ENCODE measurements around the gene GNB1L.

Gene GNB1L

DNA sequence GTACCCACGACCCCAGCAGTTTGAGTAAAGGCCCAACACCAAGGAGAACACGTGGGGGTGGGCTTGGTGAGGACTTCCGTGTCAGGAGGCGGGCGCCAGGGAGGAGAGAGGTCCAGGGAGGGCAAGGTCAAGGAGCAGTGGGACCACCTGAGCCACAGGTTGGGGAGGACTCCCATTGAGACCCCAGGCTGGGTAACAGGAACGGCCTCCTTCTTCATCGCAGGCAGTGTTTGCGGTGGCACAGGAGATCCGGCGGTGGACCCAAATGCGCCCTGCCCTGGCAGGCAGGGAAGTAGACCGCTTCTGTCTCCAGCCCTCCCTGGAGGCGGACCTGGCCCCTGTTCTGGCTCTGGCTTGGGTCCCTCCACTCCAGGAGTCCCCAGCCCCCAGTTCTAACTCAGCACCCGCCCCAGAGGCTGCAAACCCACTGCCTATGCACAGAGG, 100.0 kb downstream of the GNB1L start:
- Mint-ChIP-seq H3K27ac (no peak overlapping the region), H3K36me3 (no peaks in the 10 kb centered on the region), H3K9me3 (no peaks in the 10 kb centered on the region), H3K4me1 (peaks cover 26% of the 10 kb centered on the region), H3K4me3 (no peak overlapping the region)
- ATAC-seq (no peak), DNase-seq (ENCODE audit: low spot score in 2 of 2) (no peak)

DNA sequence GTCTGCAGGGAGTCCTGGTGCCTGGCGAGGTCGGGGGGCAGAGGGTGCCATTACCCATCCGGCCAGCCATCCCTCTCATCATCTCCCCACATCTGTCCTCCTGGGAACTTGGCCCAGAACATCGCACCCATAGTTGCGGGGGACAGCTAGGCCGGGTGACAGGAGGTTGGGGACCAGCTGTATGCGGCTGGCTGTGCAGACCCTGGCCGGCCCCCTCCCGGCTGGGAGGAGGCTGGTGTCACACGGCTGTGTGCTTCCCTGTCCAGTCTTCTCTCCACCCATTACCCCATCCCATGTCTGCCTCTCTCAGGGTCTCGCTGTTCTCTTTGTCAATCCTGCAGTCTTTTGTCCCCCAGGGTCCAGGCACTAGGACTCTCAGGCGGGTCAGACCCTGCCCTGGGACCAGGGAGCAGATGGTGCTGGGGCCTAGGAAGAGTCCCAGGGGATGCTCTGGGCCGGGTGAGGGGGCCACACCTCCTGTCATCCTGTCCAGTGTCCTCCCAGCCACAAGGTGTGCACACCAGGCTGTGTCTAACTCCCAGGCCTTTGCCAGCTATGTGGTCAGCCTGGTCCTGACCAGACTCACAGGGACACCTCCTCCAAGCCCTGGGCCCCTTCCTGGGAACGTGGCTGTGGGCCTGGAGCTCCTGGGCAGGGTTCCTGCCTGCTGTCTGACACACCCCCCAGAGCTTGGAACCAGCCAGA, 100.5 kb downstream of the GNB1L start:
- H3K4me1 Mint-ChIP-seq, result peaks cover 22% of the 10 kb centered on the region
- DNase-seq (ENCODE audit: low spot score in 2 of 2) (no peak), ATAC-seq (no peak)
- H3K36me3 Mint-ChIP-seq, result no peaks in the 10 kb centered on the region
- H3K27ac Mint-ChIP-seq, result no peak overlapping the region
- H3K4me3 Mint-ChIP-seq, result no peak overlapping the region
- H3K9me3 Mint-ChIP-seq, result no peaks in the 10 kb centered on the region

DNA sequence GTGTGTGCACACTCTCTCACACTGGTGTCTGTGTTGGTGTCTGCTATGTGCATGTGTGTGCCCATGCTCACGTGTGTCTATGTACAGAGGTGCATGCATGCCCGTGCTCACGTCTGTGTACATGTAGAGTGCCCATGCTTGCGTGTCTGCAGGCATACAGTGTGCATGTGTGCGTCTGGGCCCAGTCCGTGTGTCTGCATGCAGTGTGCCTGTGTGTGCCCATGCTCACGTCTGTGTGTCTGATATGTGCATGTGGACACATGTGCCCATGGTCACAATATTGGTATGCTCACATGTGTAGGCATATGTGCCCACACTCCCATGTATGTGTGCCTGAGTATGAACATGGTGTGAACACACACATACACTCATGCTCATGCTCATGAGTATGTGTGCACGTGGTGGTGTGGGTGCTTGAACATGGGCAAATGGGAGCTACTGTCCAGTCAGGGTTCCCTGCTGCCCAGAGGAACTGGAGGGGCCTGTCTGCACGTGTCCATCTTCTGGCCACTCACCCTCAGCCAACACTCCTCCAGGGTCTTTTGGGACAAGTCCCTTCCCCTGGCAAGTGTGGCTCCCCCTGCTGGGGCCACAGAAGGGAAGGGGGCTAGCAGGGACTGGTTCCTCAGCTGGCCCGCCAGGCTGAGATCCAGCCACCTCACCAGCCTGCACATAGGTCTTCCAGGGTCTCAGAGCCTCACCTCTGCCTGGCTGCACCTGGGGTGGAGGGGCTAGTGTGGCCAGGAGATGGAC, 101.4 kb downstream of the GNB1L start:
- Mint-ChIP-seq H3K36me3 (no peaks in the 10 kb centered on the region), H3K27ac (no peak overlapping the region), H3K4me1 (peaks cover 22% of the 10 kb centered on the region), H3K9me3 (no peaks in the 10 kb centered on the region), H3K4me3 (no peak overlapping the region)
- no peak for DNase-seq (ENCODE audit: low spot score in 2 of 2)
- ATAC-seq, result no peak

DNA sequence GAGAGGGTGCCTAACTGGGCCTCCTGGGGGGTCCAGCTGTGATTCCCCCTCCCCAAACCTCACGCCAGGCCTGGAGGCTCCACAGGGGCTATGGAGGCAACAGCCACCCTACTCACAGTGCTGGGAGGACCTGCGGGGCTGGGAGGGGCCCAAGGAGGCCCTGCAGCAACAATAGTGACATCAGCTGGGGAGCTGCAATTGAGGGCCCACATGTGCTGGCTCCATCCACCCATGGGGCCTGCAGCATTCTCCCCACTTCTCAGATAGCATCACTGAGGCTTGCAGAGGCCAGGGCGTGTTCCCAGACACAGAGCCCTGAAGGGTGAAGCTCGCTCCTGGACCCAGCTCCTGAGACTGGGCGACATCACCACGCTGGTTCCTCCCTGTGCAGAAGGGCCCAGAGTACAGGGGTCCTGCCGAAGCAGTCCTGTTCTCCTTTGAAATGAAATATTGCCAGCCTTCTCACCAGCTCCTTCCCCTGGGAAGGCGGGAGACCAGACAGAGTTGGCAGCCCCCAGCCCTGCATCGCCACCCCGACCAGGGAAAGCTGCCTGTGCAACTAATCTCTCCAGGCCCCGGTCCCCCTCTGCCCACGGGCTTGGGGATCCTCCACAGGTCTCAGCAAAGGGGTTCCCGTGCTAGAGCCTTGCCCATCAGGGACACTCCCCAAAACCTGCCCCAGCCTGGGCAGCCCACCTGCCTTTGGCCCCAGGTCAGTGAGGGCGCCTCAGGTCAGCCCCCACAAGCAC, 103.0 kb downstream of the GNB1L start:
- Mint-ChIP-seq H3K4me1 (peaks cover 10% of the 10 kb centered on the region), H3K27ac (no peak overlapping the region), H3K9me3 (no peaks in the 10 kb centered on the region), H3K4me3 (no peak overlapping the region), H3K36me3 (no peaks in the 10 kb centered on the region)
- DNase-seq (ENCODE audit: low spot score in 2 of 2) (no peak), ATAC-seq (no peak)

DNA sequence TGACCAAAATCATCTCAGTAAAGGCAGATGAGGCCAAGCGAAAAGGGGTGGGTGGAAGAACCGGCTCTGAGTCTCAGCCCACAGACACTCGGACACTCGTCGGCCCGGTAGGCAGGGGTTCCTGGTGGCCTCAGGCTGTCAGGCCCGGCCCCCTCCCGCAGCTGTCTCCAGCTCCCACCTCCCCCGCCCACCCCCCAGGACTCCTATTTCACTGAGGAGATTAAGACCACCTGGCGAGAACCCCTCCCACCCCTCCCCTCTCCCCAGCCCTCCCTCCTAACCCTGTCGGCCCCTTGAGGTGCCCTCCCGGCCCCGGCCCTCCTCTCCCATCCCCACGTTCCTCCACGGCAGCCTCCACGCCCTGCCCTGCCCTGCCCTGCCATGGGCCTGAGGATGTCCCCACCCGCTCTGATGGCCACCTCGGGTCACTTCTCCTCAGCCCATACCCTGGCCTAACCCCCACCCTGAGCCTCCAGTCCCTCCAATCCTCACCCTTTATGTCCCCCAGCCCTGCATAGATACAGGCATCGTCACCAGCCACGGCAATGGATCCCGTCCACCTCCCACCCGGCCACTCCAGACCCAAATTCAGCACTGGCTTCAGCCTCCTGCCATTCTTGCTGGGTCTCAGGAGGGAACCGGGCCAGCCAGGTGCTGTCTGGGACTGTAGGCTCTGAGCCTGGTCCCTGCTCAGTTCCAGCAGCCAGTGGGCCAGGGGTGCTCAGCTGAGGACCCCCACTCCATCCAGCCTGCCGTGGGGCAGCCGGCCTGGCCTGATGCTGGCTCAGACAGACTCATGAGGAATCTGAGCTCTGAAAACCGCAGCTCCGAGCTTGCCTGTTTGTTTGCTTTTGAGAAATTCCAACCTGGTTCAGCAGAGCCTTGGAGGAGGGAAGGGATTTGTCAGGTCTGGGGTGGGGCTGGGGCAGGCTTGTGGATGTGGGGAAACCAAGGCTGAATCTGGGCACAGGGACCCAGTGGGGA, 103.9 kb downstream of the GNB1L start:
- no peaks in the 10 kb centered on the region for H3K9me3 Mint-ChIP-seq
- ATAC-seq, result no peak
- H3K4me3 Mint-ChIP-seq, result no peak overlapping the region
- DNase-seq (ENCODE audit: low spot score in 2 of 2), result no peak
- H3K4me1 Mint-ChIP-seq, result peaks cover 2% of the 10 kb centered on the region
- no peaks in the 10 kb centered on the region for H3K36me3 Mint-ChIP-seq
- no peak overlapping the region for H3K27ac Mint-ChIP-seq

DNA sequence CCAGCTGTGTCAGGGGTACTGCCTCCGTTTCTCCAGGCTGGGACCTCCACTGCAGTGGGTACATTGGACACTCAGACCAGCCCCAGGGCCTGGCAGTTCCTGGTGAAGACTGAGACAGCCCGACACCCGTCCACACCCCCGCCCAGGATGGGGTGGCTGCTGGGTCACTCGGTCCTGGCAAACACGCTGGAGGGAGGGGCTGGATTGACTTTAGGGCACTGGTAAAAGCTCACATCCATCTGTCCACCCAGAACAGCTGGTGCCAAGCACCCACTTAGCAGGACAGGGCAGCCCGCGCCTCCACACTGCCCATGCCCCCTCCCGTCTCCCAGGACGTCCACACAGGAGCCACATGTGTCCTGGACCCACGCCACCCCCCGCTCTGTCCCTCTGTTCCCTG, 104.8 kb downstream of the GNB1L start:
- Mint-ChIP-seq H3K36me3 (no peaks in the 10 kb centered on the region), H3K4me1 (no peaks in the 10 kb centered on the region)

DNA sequence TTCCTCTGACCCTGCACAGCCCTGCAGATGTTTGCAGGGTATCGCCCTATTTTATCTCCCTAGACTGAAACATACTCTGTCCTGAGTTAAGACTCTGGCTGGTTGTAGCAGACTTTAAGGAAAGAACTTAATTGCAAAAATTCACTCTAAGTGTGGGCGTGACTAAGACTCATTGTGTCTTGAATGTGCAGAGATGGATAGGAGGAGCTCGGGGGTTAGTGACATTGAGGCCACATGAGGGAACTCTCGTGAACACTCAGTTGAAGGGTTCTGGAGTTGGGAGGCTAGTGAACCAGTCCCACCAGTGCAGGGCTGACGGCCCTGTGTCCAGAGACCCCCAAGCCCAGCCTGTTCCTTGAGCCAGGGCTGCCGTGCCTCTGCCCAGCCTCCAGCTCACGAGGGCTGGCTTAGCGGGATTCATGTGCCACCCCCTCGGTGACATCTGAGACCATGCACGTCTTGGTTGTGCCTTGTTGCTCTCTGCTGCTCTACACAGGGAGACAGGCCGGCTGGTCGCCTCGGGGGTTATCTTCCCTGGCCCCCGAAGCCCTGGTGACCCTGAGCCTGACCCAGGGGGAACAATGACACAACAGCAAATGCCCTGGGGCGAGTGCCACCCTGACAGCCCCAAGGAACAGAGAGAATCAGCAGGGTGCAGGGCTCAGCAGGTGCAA, 105.5 kb downstream of the GNB1L start:
- no peak overlapping the region for H3K4me3 Mint-ChIP-seq
- DNase-seq (ENCODE audit: low spot score in 2 of 2) (no peak), ATAC-seq (no peak)
- H3K9me3 Mint-ChIP-seq, result no peaks in the 10 kb centered on the region
- H3K36me3 Mint-ChIP-seq, result no peaks in the 10 kb centered on the region
- no peaks in the 10 kb centered on the region for H3K4me1 Mint-ChIP-seq
- no peak overlapping the region for H3K27ac Mint-ChIP-seq

More for the DNA sequence above, 104.8 kb downstream of the GNB1L start:
- Mint-ChIP-seq H3K4me3 (no peak overlapping the region), H3K27ac (no peak overlapping the region), H3K9me3 (no peaks in the 10 kb centered on the region)
- ATAC-seq, result no peak
- DNase-seq (ENCODE audit: low spot score in 2 of 2), result no peak

DNA sequence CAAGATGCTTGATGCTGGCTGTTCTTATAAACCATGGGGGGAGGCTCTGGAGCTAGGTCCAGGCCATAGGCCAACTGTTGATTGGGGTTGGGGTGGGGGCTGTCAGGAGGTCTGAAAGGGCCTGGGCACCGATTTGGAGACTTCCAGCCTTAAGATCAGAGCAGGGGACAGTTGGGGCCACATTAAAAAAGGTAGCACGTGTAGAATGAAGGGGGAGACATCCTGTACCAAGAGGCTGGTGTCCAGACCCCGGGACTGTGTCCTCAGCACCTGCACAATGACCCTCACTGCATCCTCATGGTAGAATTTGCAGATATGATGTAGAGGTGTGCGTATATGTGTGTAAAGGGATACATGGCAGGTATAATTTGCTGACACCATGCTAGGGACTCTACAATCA, 106.5 kb downstream of the GNB1L start:
- DNase-seq (ENCODE audit: low spot score in 2 of 2) (no peak), ATAC-seq (no peak)
- H3K4me1 Mint-ChIP-seq, result no peaks in the 10 kb centered on the region
- H3K9me3 Mint-ChIP-seq, result no peaks in the 10 kb centered on the region
- no peaks in the 10 kb centered on the region for H3K36me3 Mint-ChIP-seq
- no peak overlapping the region for H3K27ac Mint-ChIP-seq
- H3K4me3 Mint-ChIP-seq, result no peak overlapping the region

DNA sequence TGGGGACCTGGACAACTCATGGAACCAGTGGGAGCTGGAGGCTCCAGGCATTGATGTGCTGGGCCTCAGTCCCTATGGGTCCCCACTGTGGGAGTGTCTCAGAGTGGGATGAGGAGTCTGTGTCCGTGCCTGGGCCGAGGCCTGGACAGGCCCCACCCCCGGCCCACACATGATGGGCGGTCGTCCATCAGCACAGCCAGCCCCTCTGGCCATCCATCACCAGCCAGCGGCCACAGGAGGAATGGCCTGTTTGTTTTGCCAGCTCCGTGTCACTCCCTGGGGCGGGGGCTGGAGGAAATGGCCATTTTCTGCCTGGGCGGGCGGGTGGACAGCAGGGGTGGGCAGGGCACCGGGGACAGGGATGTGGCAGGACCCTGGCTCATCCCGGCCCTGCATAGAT, 107.1 kb downstream of the GNB1L start:
- Mint-ChIP-seq H3K4me1 (no peaks in the 10 kb centered on the region), H3K27ac (no peak overlapping the region), H3K4me3 (no peak overlapping the region), H3K36me3 (no peaks in the 10 kb centered on the region), H3K9me3 (no peaks in the 10 kb centered on the region)
- ATAC-seq (no peak), DNase-seq (ENCODE audit: low spot score in 2 of 2) (no peak)

DNA sequence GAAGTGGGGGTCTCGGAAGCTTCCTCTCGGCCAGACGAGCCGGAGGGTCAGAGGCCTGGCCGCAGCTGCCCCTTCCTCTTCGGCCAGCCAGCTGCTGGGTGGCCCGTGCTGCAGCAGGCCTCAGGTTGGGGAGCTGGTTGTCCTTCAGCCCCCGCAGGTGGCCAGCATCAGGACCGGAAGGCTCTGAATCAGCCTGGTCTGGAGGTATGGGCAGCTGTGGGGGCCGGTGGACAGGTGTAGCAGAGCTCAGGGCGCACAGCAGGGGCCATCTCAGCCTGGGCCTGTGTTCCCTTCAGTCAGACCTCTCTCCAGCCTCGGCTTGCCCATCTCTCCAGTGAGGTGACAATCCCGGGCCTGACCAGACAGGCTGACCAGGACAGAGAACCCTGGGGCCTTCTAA, 107.9 kb downstream of the GNB1L start:
- no peak overlapping the region for H3K27ac Mint-ChIP-seq

DNA sequence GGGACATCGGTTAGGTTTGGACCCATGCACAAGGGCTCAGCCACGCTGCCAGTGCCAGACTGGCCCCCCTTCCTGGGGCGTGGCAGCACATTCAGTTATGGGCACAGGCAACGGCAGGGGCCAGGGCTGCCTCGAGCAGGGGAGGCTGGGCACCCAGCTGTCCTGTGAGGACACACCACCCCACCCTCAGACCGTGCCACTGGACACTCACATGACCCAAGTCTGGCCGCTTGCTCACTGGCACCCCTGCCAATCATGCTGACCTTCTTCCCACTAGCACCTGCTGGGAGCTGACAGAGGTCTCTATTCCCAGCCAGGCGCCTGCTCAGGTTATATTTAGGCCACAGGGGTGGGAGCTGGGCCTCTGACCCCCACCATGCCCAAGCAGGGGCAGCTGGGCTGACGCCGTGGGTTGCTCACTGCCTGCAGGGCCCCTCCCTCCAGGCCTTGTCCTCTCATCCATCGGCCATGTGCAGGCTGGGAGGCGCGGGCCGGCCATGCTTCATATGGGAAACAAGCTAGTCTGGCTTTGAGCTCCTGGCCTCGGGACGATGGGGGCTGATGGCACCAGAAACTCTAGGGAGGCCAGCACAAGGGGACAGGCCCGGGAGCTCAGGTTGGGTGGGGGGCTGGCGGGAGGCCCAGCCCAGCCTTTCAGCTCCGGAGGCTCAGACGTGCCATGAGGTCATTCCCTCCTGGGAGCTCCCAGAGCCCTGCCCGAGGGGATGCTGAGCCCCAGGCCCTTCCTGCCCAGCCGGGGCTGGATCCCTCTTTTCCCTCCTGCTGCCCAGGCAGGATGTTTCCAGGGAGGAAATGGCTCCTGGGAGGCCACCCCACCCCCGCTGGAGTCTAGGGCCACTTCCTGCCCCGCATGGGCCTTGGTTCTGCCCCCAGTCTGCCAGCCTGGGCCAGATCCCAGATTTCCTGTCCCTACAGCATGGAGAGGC, 109.2 kb downstream of the GNB1L start:
- ATAC-seq (no peak), DNase-seq (ENCODE audit: low spot score in 2 of 2) (no peak)
- no peaks in the 10 kb centered on the region for H3K9me3 Mint-ChIP-seq
- no peaks in the 10 kb centered on the region for H3K36me3 Mint-ChIP-seq
- H3K4me1 Mint-ChIP-seq, result no peaks in the 10 kb centered on the region
- no peak overlapping the region for H3K4me3 Mint-ChIP-seq
- H3K27ac Mint-ChIP-seq, result peak overlapping the region; percentile 43

More for the DNA sequence above, 107.9 kb downstream of the GNB1L start:
- no peaks in the 10 kb centered on the region for H3K36me3 Mint-ChIP-seq
- no peaks in the 10 kb centered on the region for H3K4me1 Mint-ChIP-seq
- DNase-seq (ENCODE audit: low spot score in 2 of 2), result no peak
- H3K9me3 Mint-ChIP-seq, result no peaks in the 10 kb centered on the region
- no peak overlapping the region for H3K4me3 Mint-ChIP-seq
- ATAC-seq, result no peak

DNA sequence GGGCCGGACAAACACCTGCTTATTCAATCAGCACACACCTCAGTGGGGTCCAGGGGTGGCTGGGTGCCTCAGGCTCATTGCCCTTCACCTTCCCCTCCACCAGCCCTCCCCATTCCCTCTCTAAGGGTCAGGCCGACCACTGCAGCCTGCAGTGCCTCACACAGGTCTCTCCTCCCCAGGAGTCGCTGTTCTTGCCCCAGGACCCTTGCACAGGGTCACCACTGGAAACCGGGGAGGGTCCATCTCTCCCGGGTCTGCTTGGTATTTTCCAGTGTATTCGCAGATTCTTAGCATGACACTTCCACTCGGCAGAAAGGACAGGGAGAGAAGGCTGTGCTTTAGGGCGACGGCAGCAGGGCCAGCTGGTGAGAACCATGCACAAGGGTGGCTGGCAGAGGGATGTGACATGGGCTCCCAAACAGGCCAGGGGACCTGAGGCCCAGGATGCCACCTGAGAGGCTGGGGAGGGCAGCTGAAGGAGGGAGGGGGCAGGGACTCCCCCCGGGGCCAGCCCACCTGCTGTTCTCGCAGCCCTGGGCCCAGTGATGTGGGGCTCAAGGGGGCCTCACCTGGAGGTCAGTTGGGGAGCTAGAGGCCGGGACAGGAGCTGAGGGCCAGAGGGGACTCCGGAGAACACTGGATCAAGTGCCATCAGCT, 110.2 kb downstream of the GNB1L start:
- ATAC-seq (no peak), DNase-seq (ENCODE audit: low spot score in 2 of 2) (no peak)
- Mint-ChIP-seq H3K4me1 (no peaks in the 10 kb centered on the region), H3K9me3 (no peaks in the 10 kb centered on the region), H3K4me3 (no peak overlapping the region), H3K36me3 (no peaks in the 10 kb centered on the region), H3K27ac (peak overlapping the region; percentile 43)

DNA sequence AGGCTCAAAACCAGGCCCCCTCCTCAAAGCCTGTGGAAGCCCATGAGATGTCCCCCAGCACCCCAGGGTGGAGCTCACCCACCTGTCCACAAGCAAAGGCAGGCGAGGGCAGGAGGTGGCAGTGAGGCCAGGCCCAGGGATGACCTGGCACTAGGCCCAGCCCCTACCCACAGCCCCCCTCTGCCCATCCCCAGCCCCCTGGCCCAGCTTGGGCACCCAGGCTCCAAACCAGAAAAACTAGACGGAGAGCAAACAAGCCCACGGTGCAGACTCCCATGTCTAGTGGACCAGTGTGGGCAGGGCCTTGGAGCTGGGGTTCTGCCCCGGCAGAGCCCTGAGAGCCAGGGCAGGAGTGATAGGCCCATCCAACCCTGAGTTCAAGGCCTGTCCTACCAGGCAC, 111.0 kb downstream of the GNB1L start:
- Mint-ChIP-seq H3K4me1 (no peaks in the 10 kb centered on the region), H3K36me3 (no peaks in the 10 kb centered on the region), H3K9me3 (no peaks in the 10 kb centered on the region), H3K4me3 (no peak overlapping the region), H3K27ac (no peak overlapping the region)
- ATAC-seq (no peak), DNase-seq (ENCODE audit: low spot score in 2 of 2) (no peak)
